NB4 (cell line): Measurements from ENCODE around the gene EDARADD.

Experiments used
- MYC ChIP-seq: IDR thresholded peaks from 2 replicates; pipeline ENCODE4 v1.6.1; 2011; ENCODE audit warnings: low read depth, low read length
- POLR2A ChIP-seq: IDR thresholded peaks from 2 replicates; pipeline ENCODE4 v1.6.1; 2011; ENCODE audit warnings: mild to moderate bottlenecking; ENCODE audit not compliant: insufficient read length; ENCODE audit errors: extremely low read depth
- TF ChIP-seq, protein P1 (sequence below): IDR thresholded peaks from one replicate; pipeline ENCODE4 v1.5.1; 2012; ENCODE audit warnings: low read depth, low read length
- TF ChIP-seq, protein P2 (sequence below): IDR thresholded peaks from 2 replicates; pipeline ENCODE4 v1.6.1; 2011; ENCODE audit warnings: low read depth, low read length

DNA sequence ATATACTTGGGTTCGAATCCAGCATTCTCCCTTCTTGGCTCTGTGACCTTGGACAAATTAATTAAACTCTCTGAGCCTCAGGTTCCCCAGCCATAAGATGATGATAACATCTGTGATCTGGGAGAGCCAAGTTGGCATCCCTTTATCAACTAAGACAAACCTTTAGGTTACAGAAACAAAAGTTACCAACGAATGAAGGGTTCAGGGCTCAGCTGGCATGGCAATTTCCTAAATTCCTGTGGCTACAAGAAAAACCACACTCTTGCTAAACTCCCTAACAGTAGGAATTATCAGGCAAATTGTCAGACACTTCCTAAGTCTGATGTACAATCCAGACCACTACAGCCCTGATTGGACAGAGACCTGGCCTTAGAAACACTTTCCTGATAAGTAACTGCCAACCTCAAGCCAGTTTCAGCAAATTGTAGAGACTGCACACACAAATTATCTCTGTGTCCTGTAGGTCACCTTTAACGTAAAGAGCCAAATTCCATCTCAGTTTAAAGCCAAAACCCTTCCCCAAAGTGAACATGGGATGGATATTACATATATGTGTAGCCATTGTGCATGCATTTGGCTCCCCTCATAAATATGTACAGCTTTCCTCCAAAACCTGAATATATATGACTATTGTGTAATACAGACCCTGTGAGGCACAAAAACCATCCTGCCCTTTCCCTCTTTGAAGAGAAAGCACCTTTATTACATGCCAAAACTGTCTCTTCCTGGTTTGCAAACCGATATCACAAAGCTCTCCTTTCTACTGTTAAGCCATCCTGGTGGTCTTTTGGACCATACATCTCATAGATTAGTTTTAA is 39.5 kb upstream of the EDARADD start:
- TF ChIP-seq POLR2A, result no peak
- TF ChIP-seq, protein P1, sequence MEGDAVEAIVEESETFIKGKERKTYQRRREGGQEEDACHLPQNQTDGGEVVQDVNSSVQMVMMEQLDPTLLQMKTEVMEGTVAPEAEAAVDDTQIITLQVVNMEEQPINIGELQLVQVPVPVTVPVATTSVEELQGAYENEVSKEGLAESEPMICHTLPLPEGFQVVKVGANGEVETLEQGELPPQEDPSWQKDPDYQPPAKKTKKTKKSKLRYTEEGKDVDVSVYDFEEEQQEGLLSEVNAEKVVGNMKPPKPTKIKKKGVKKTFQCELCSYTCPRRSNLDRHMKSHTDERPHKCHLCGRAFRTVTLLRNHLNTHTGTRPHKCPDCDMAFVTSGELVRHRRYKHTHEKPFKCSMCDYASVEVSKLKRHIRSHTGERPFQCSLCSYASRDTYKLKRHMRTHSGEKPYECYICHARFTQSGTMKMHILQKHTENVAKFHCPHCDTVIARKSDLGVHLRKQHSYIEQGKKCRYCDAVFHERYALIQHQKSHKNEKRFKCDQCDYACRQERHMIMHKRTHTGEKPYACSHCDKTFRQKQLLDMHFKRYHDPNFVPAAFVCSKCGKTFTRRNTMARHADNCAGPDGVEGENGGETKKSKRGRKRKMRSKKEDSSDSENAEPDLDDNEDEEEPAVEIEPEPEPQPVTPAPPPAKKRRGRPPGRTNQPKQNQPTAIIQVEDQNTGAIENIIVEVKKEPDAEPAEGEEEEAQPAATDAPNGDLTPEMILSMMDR, result no peak
- TF ChIP-seq, protein P2, sequence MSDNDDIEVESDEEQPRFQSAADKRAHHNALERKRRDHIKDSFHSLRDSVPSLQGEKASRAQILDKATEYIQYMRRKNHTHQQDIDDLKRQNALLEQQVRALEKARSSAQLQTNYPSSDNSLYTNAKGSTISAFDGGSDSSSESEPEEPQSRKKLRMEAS, result no peak
- no peak for TF ChIP-seq MYC
